GM23338 (cell line): ENCODE measurements around the gene MLC1. TPM values are rescaled to one million over a fixed set of nuclear protein-coding genes. Genes with fewer than 3 reads are reported as not detected.

ENCODE experiments used
- ATAC-seq: fragments of 200-7000 bp; cut with Tn5 transposase; 3 replicates; pipeline ENCODE4 v1.9.1; 2020
- DNase-seq: peaks from one replicate; pipeline ENCODE4 v3.0.0-alpha.2; 2015; ENCODE audit warnings: low spot score
- H2AFZ ChIP-seq: fragments of 200-600 bp; sonication (generic); 2 replicates; pipeline ENCODE4 v1.8.0; 2016; ENCODE audit warnings: antibody characterized with exemption, mild to moderate bottlenecking, moderate library complexity
- H3F3A ChIP-seq: fragments of 200-600 bp; sonication (generic); replicated peaks from 2 replicates; pipeline ENCODE4 v1.8.0; 2017; ENCODE audit warnings: antibody characterized with exemption, mixed run types, low read depth
- H3K27ac ChIP-seq: fragments of 200-600 bp; sonication (generic); 2 replicates; pipeline ENCODE4 v1.6.1; 2016; ENCODE audit warnings: low read depth
- H3K27me3 ChIP-seq: fragments of 200-600 bp; sonication (generic); 2 replicates; pipeline ENCODE4 v1.8.0; 2016; ENCODE audit warnings: mild to moderate bottlenecking, mixed run types, moderate library complexity; ENCODE audit not compliant: insufficient read depth
- H3K36me3 ChIP-seq: fragments of 200-600 bp; sonication (generic); 2 replicates; pipeline ENCODE4 v1.8.0; 2016; ENCODE audit warnings: mild to moderate bottlenecking; ENCODE audit not compliant: insufficient read depth
- H3K4me1 ChIP-seq: fragments of 200-600 bp; sonication (generic); 2 replicates; pipeline ENCODE4 v1.8.0; 2016; ENCODE audit warnings: mild to moderate bottlenecking, moderate library complexity; ENCODE audit not compliant: insufficient read depth
- H3K4me2 ChIP-seq: fragments of 200-600 bp; sonication (generic); 2 replicates; pipeline ENCODE4 v1.7.1; 2017; ENCODE audit warnings: mixed run types
- H3K4me3 ChIP-seq: fragments of 200-600 bp; sonication (generic); 2 replicates; pipeline ENCODE4 v1.6.1; 2016; ENCODE audit warnings: mixed run types
- H3K79me2 ChIP-seq: fragments of 200-600 bp; sonication (generic); replicated peaks from 2 replicates; pipeline ENCODE4 v1.8.0; 2017; ENCODE audit warnings: mild to moderate bottlenecking; ENCODE audit not compliant: insufficient read depth
- H3K9me2 ChIP-seq: fragments of 200-600 bp; sonication (generic); 2 replicates; pipeline ENCODE4 v1.8.0; 2017; ENCODE audit not compliant: insufficient read depth
- H4K20me1 ChIP-seq: fragments of 200-600 bp; sonication (generic); replicated peaks from 2 replicates; pipeline ENCODE4 v1.8.0; 2017; ENCODE audit warnings: mild to moderate bottlenecking; ENCODE audit not compliant: insufficient read depth
- H3K27ac Mint-ChIP-seq: 2 replicates; pipeline ENCODE4 v1.8.0; 2020; ENCODE audit warnings: inconsistent platforms, mild to moderate bottlenecking, moderate library complexity, mixed read lengths
- H3K27me3 Mint-ChIP-seq: 3 replicates; pipeline ENCODE4 v1.8.0; 2022; ENCODE audit warnings: low read depth, mild to moderate bottlenecking, moderate library complexity, mixed read lengths, inconsistent platforms; ENCODE audit not compliant: insufficient read depth, poor library complexity
- H3K36me3 Mint-ChIP-seq: 3 replicates; pipeline ENCODE4 v1.8.0; 2021; ENCODE audit warnings: low read depth, mild to moderate bottlenecking, inconsistent platforms, moderate library complexity, mixed read lengths
- H3K4me1 Mint-ChIP-seq: 3 replicates; pipeline ENCODE4 v1.8.0; 2020; ENCODE audit warnings: mild to moderate bottlenecking, inconsistent platforms, mixed read lengths
- H3K4me3 Mint-ChIP-seq: 3 replicates; pipeline ENCODE4 v1.8.0; 2021; ENCODE audit warnings: moderate library complexity, mild to moderate bottlenecking, inconsistent platforms, mixed read lengths
- H3K9me3 Mint-ChIP-seq: 3 replicates; pipeline ENCODE4 v1.8.0; 2020; ENCODE audit warnings: moderate library complexity, mild to moderate bottlenecking, inconsistent platforms, mixed read lengths
- CTCF ChIP-seq, 2 experiments: fragments of 200-600 bp in 1 of 2; sonication (generic) in 1 of 2; conservative IDR thresholded peaks; 2 replicates each; pipeline versions ENCODE4 v1.5.1 to v1.6.1; 2016 to 2017; ENCODE audit warnings: antibody characterized with exemption in 2 of 2, low read depth in 2 of 2, mild to moderate bottlenecking in 2 of 2, moderate library complexity in 1 of 2
- ETS1 ChIP-seq: IDR thresholded peaks from 2 replicates; pipeline ENCODE4 v1.6.1; 2016; ENCODE audit warnings: antibody characterized with exemption
- EZH2 ChIP-seq: fragments of 200-600 bp; sonication (generic); IDR thresholded peaks from one replicate; pipeline ENCODE4 v1.8.0; 2017; ENCODE audit warnings: antibody characterized with exemption, mild to moderate bottlenecking, low read depth; ENCODE audit not compliant: unreplicated experiment
- EZH2phosphoT487 ChIP-seq: fragments of 200-600 bp; sonication (generic); IDR thresholded peaks from one replicate; pipeline ENCODE4 v1.8.1; 2018; ENCODE audit warnings: antibody characterized with exemption; ENCODE audit not compliant: unreplicated experiment
- NANOG ChIP-seq: IDR thresholded peaks from 2 replicates; pipeline ENCODE4 v1.6.1; 2016; ENCODE audit warnings: antibody characterized with exemption, borderline replicate concordance
- POLR2AphosphoS5 ChIP-seq: IDR thresholded peaks from 2 replicates; pipeline ENCODE4 v1.6.1; 2016; ENCODE audit warnings: antibody characterized with exemption, low read depth
- STAT1 ChIP-seq: IDR thresholded peaks from one replicate; pipeline ENCODE4 v1.6.1; 2016; ENCODE audit warnings: antibody characterized with exemption; ENCODE audit not compliant: unreplicated experiment
- ZNF114 ChIP-seq: fragments of 250-450 bp; sonication (Bioruptor Pico); IDR thresholded peaks from 2 replicates; pipeline ENCODE4 v1.5.0; 2020; ENCODE audit warnings: mild to moderate bottlenecking, moderate library complexity
- ZNF331 ChIP-seq: fragments of 250-450 bp; sonication (Bioruptor Pico); IDR thresholded peaks from 2 replicates; pipeline ENCODE4 v1.5.0; 2020; ENCODE audit warnings: low read depth, mild to moderate bottlenecking, moderate library complexity
- polyA plus RNA-seq: library from polyadenylated mRNA; unstranded; fragments of >200 nt; fragmentation: Nextera tagmentation; extraction: Ambion mirVana; gene quantifications from 2 replicates; pipeline ENCODE4 v1.2.1, GENCODE V29; 2016
- total RNA-seq: library from RNA; depleted of rRNA; stranded (reverse); fragments of >200 nt; shearing (Covaris generic); gene quantifications from 2 replicates; pipeline ENCODE4 v1.2.3, GENCODE V29; 2014

MLC1 gene
- total and polyA plus RNA-seq, 2 experiments from 2014 or later, result not detected

GRCh38 chr22:50078246-50078645, 7.0 kb downstream of the MLC1 start:
- no peak for ATAC-seq
- H3K36me3 Mint-ChIP-seq, result no peaks in the 10 kb centered on the region
- H2AFZ ChIP-seq, result no peak overlapping the region

GRCh38 chr22:50076646-50077535, 8.3 kb downstream of the MLC1 start:
- Histone ChIP-seq H3K27ac (no peak overlapping the region), H3K4me3 (no peak overlapping the region), H3K4me2 (no peak overlapping the region), H3K9me2 (no peaks in the 10 kb centered on the region), H3K4me1 (no peaks in the 10 kb centered on the region), H3F3A (no peaks in the 10 kb centered on the region), H3K27me3 (no peaks in the 10 kb centered on the region), H3K79me2 (no peaks in the 10 kb centered on the region), H4K20me1 (no peaks in the 10 kb centered on the region), H3K36me3 (no peaks in the 10 kb centered on the region), H2AFZ (no peak overlapping the region; the same call in 1 of the 2 replicates)
- Mint-ChIP-seq H3K27ac (no peak overlapping the region), H3K9me3 (no peaks in the 10 kb centered on the region), H3K4me1 (peaks cover 1% of the 10 kb centered on the region; the same call in 2 of the 3 replicates), H3K27me3 (peaks cover 11% of the 10 kb centered on the region), H3K36me3 (no peaks in the 10 kb centered on the region), H3K4me3 (no peak overlapping the region)
- DNase-seq, result no peak
- no peak for ATAC-seq
- TF ChIP-seq ZNF331 (CRISPR knock-in tag) (no peak), CTCF (conservative IDR thresholded peaks at IDR 0.05; ENCODE audit: low read depth in 2 of 2) (no peak), STAT1 (no peak), NANOG (no peak), EZH2 (no peak)

More at GRCh38 chr22:50078246-50078645, 7.0 kb downstream of the MLC1 start:
- Histone ChIP-seq H3F3A (no peaks in the 10 kb centered on the region), H3K4me1 (no peaks in the 10 kb centered on the region), H3K79me2 (no peaks in the 10 kb centered on the region), H3K27ac (no peak overlapping the region), H3K27me3 (no peaks in the 10 kb centered on the region), H3K4me2 (no peak overlapping the region), H3K9me2 (no peaks in the 10 kb centered on the region), H4K20me1 (no peaks in the 10 kb centered on the region), H3K36me3 (no peaks in the 10 kb centered on the region), H3K4me3 (no peak overlapping the region)
- no peak for DNase-seq
- no peak for TF ChIP-seq CTCF (conservative IDR thresholded peaks at IDR 0.05; ENCODE audit: low read depth in 2 of 2)
- TF ChIP-seq EZH2, result no peak
- no peak for TF ChIP-seq ETS1
- TF ChIP-seq EZH2phosphoT487, result no peak
- no peak for TF ChIP-seq NANOG
- no peak for TF ChIP-seq POLR2AphosphoS5
- TF ChIP-seq ZNF331 (CRISPR knock-in tag), result no peak
- TF ChIP-seq ZNF114 (CRISPR knock-in tag), result no peak
- no peak overlapping the region for H3K27ac Mint-ChIP-seq
- H3K27me3 Mint-ChIP-seq, result peaks cover 14% of the 10 kb centered on the region
- H3K4me1 Mint-ChIP-seq, result peaks cover 7% of the 10 kb centered on the region
- H3K9me3 Mint-ChIP-seq, result no peaks in the 10 kb centered on the region
- no peak overlapping the region for H3K4me3 Mint-ChIP-seq
